ENCODE measurements around the gene STAB1.

DNA sequence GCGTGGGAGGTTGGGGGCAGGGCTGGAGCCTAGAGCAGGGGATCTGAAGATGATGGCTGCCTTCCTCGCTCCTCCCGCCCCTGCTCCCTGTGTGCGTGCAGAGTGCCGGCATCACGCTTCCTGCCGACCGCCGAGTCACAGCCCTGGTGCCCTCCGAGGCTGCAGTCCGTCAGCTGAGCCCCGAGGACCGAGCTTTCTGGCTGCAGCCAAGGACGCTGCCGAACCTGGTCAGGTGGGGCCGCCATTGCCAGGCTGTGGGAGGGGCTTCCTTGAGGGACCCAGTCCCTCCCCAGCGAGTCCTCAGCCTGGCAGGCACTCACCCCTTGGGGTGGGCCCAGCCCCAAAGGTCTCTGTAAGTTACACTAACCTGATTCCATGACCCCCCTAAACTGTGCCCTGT, 17.6 kb downstream of the STAB1 start:
- TF ChIP-seq EP300 (IDR thresholded peaks at IDR 0.05) (no peak), POLR2A (IDR thresholded peaks at IDR 0.05; ENCODE audit: low read depth) (no peak), POLR2AphosphoS5 (IDR thresholded peaks at IDR 0.05) (no peak)
- TF ChIP-seq, protein P1, sequence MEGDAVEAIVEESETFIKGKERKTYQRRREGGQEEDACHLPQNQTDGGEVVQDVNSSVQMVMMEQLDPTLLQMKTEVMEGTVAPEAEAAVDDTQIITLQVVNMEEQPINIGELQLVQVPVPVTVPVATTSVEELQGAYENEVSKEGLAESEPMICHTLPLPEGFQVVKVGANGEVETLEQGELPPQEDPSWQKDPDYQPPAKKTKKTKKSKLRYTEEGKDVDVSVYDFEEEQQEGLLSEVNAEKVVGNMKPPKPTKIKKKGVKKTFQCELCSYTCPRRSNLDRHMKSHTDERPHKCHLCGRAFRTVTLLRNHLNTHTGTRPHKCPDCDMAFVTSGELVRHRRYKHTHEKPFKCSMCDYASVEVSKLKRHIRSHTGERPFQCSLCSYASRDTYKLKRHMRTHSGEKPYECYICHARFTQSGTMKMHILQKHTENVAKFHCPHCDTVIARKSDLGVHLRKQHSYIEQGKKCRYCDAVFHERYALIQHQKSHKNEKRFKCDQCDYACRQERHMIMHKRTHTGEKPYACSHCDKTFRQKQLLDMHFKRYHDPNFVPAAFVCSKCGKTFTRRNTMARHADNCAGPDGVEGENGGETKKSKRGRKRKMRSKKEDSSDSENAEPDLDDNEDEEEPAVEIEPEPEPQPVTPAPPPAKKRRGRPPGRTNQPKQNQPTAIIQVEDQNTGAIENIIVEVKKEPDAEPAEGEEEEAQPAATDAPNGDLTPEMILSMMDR (IDR thresholded peaks at IDR 0.05) = no peak
